ENCODE measurements around the gene CRYL1.

DNA sequence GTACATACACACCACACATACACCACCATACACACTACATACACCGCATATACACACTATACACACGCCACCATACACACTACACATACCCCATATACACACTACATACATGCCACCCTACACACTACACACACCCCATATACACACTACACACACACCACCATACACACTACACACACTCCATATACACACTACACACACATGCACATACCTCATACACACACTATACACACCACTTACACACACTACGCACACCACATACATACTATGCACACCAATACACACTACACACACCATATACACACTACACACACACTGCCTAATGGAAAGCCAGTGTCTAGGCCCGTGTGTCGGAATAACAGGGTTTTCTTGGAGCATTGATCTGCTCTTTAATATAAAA is 27.5 kb downstream of the CRYL1 start:
- TF ChIP-seq, protein P1, sequence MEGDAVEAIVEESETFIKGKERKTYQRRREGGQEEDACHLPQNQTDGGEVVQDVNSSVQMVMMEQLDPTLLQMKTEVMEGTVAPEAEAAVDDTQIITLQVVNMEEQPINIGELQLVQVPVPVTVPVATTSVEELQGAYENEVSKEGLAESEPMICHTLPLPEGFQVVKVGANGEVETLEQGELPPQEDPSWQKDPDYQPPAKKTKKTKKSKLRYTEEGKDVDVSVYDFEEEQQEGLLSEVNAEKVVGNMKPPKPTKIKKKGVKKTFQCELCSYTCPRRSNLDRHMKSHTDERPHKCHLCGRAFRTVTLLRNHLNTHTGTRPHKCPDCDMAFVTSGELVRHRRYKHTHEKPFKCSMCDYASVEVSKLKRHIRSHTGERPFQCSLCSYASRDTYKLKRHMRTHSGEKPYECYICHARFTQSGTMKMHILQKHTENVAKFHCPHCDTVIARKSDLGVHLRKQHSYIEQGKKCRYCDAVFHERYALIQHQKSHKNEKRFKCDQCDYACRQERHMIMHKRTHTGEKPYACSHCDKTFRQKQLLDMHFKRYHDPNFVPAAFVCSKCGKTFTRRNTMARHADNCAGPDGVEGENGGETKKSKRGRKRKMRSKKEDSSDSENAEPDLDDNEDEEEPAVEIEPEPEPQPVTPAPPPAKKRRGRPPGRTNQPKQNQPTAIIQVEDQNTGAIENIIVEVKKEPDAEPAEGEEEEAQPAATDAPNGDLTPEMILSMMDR (IDR thresholded peaks at IDR 0.05), result no peak
- no peak for TF ChIP-seq POLR2AphosphoS5 (IDR thresholded peaks at IDR 0.05; ENCODE audit: low read depth, low read length)
- TF ChIP-seq, protein P2, sequence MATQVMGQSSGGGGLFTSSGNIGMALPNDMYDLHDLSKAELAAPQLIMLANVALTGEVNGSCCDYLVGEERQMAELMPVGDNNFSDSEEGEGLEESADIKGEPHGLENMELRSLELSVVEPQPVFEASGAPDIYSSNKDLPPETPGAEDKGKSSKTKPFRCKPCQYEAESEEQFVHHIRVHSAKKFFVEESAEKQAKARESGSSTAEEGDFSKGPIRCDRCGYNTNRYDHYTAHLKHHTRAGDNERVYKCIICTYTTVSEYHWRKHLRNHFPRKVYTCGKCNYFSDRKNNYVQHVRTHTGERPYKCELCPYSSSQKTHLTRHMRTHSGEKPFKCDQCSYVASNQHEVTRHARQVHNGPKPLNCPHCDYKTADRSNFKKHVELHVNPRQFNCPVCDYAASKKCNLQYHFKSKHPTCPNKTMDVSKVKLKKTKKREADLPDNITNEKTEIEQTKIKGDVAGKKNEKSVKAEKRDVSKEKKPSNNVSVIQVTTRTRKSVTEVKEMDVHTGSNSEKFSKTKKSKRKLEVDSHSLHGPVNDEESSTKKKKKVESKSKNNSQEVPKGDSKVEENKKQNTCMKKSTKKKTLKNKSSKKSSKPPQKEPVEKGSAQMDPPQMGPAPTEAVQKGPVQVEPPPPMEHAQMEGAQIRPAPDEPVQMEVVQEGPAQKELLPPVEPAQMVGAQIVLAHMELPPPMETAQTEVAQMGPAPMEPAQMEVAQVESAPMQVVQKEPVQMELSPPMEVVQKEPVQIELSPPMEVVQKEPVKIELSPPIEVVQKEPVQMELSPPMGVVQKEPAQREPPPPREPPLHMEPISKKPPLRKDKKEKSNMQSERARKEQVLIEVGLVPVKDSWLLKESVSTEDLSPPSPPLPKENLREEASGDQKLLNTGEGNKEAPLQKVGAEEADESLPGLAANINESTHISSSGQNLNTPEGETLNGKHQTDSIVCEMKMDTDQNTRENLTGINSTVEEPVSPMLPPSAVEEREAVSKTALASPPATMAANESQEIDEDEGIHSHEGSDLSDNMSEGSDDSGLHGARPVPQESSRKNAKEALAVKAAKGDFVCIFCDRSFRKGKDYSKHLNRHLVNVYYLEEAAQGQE (IDR thresholded peaks at IDR 0.05; ENCODE audit: insufficient read depth in 1 of 2, low read depth in 2 of 2, low read length in 1 of 2), result no peak

All from Panc1 (cell line).